Fibroblast of the aortic adventitia (primary cell): ENCODE results near the gene ADGRL4. TPM values are rescaled to one million over a fixed set of nuclear protein-coding genes. Genes with fewer than 3 reads are reported as not detected.

Experiments used
- DNase-seq: peaks from one replicate; pipeline ENCODE4 v3.0.0-alpha.2; 2010; ENCODE audit warnings: low read depth
- H3K4me3 ChIP-seq: 2 replicates; pipeline ENCODE4 v1.5.1; 2011; ENCODE audit warnings: low read depth, mild to moderate bottlenecking, control low read depth, low read length, moderate library complexity
- total RNA-seq: library from RNA; depleted of rRNA; stranded (reverse); fragments of >200 nt; gene quantifications from 2 replicates; pipeline ENCODE4 v1.2.3, GENCODE V29; 2012; ENCODE audit warnings: low replicate concordance
- TF ChIP-seq, protein P1 (sequence below): IDR thresholded peaks from 2 replicates; pipeline ENCODE4 v1.5.1; 2011; ENCODE audit warnings: mild to moderate bottlenecking, low read length, control low read depth, inconsistent platforms; ENCODE audit not compliant: insufficient read depth

The ADGRL4 gene
- total RNA-seq: 12.3 and 139 TPM in 2 replicates

GRCh38 chr1:79006564-79006963, at the start of gene ADGRL4:
ADGRL4 (minus strand) TSS chr1:79006730; CDS start chr1:79006654, 76 bp downstream.
- peak within 1 kb of the TSS; percentile 71 for H3K4me3 ChIP-seq
- DNase-seq: peak; percentile 67
- TF ChIP-seq, protein P1, sequence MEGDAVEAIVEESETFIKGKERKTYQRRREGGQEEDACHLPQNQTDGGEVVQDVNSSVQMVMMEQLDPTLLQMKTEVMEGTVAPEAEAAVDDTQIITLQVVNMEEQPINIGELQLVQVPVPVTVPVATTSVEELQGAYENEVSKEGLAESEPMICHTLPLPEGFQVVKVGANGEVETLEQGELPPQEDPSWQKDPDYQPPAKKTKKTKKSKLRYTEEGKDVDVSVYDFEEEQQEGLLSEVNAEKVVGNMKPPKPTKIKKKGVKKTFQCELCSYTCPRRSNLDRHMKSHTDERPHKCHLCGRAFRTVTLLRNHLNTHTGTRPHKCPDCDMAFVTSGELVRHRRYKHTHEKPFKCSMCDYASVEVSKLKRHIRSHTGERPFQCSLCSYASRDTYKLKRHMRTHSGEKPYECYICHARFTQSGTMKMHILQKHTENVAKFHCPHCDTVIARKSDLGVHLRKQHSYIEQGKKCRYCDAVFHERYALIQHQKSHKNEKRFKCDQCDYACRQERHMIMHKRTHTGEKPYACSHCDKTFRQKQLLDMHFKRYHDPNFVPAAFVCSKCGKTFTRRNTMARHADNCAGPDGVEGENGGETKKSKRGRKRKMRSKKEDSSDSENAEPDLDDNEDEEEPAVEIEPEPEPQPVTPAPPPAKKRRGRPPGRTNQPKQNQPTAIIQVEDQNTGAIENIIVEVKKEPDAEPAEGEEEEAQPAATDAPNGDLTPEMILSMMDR: no peak

DNA sequence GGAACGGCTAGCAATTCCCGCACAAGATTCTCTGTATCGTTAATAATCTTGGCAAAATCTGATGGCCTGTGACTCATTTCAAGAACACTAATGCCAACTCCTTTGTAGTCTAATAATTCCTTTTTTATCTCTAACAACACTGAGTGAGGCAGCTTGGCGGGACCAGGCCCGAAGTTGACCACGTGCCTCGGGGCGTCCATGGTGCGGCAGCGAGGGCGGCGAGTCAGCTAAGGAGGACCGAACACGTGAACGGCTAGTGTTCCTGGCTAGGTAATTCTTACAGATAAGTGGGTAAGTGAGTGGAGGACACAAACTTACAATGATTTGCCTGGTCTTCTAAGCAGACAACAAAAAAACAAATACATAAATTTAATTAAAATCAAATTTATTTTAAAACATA, 49.3 kb upstream of the ADGRL4 start:
- no peak overlapping the region for H3K4me3 ChIP-seq
- TF ChIP-seq, protein P1: no peak
- DNase-seq: no peak

DNA sequence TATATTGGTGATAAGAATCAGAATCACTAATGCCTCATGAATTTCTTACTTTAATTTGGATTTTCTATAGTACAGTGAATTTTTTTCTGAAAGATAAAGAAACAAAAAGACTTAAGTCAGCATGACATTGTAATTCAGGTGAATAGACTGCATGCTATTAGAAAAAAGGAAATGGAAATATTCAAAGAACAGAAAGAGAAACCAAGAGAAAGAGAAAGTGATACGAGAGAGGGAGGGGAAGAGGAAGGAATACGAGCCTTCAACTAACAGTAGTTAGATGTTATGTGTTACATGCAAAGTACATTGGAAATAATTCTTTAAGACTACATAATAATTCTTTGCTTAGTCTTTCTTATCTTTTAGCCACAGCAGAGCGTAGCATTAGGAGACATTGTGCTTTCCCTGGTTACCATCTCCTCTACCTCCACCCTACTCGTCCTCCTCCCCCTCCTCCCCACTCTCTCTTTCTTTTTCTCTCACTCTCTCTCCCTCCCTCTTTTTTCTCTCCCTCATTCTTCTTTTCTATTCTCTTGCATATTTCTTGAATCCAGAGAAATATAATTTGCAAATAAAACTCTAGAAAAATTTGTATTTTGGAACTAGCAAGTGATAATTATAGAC, 46.4 kb upstream of the ADGRL4 start:
- peak overlapping the region; percentile 51 for H3K4me3 ChIP-seq
- TF ChIP-seq, protein P1: no peak

GRCh38 chr1:79044974-79045650, 38.6 kb upstream of the ADGRL4 start:
- H3K4me3 ChIP-seq: no peak overlapping the region
- peak; percentile 19 for DNase-seq

More for the DNA sequence above, 46.4 kb upstream of the ADGRL4 start:
- DNase-seq: peak; percentile 17

GRCh38 chr1:79043506-79043905, 37.0 kb upstream of the ADGRL4 start:
- TF ChIP-seq, protein P1: no peak

More at GRCh38 chr1:79044974-79045650, 38.6 kb upstream of the ADGRL4 start:
- TF ChIP-seq, protein P1: peak; percentile 0

DNA sequence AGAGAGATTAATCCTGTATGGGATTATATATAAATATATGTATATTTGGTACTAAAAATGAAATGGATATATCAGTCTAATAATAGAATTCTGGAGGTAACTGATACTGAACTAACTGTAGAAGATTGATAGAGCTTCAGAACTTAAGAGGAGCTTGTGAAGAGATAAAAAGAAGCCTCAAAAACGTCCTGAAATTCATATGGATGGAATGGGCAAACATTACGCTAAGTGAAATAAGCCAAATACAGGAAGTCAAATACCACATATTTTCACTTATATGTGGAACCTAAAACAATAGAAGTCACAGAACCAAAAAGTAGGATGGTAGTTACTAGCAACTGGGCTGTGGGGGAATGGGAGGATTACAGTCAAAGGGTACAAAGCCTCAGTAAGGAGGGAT, 36.0 kb upstream of the ADGRL4 start:
- TF ChIP-seq, protein P1: no peak
- no peak overlapping the region for H3K4me3 ChIP-seq
- no peak for DNase-seq

More at GRCh38 chr1:79043506-79043905, 37.0 kb upstream of the ADGRL4 start:
- DNase-seq: peak; percentile 87
- no peak overlapping the region for H3K4me3 ChIP-seq
